Activated CD8-positive, alpha-beta memory T cell treated with anti-CD3 and anti-CD28 coated beads for 36 hours (primary cell): ENCODE data around the gene GBF1. TPM values are rescaled to one million over a fixed set of nuclear protein-coding genes. Genes with fewer than 3 reads are reported as not detected.

Source experiments
- CTCF ChIA-PET: fragments of 350-600 bp; sonication (Branson Sonifier 250); formaldehyde crosslinking; loops from one replicate; lab custom pipeline; 2021; ENCODE audit warnings: antibody characterized with exemption; lab: Charles Lee
- POLR2A ChIA-PET: fragments of 350-600 bp; sonication (Branson Sonifier 250); formaldehyde crosslinking; loops from one replicate; lab custom pipeline; 2021; ENCODE audit warnings: antibody characterized with exemption; lab: Charles Lee
- total RNA-seq, 2 experiments: library from RNA; stranded (reverse); gene quantifications; one replicate each; pipeline ENCODE4 v1.2.3, GENCODE V29; 2021

GBF1 gene
- total RNA-seq, 2 experiments from 2014 or later = 34.9 to 36.1 TPM

GRCh38 chr10:102394801-102395399 lies 149.6 kb downstream of the GBF1 start:
- ChIA-PET CTCF (interaction anchor here (0.6 to 8.4 kb wide), 14 partner anchors 9 to 226 kb away, joined by 3 to 52 read pairs (median 6); partner anchors contain the start of genes C10orf95, CUEDC2 and FBXL15), POLR2A (interaction anchor here (1.2 to 2.9 kb wide), 7 partner anchors 10 to 252 kb away, joined by 4 to 23 read pairs (median 9); partner anchors contain the start of genes C10orf95 and FBXL15)

GRCh38 chr10:102395400-102396316 lies 150.3 kb downstream of the GBF1 start, which contains the start of gene NFKB2:
NFKB2 (plus strand) TSS chr10:102395705; CDS start chr10:102395960, 255 bp downstream.
- CTCF ChIA-PET = interaction anchor here (0.9 to 8.4 kb wide), 11 partner anchors 9 to 226 kb away, joined by 3 to 52 read pairs (median 6); partner anchors contain the start of genes C10orf95, CUEDC2 and FBXL15
- POLR2A ChIA-PET = interaction anchor here (0.6 to 2.9 kb wide), 12 partner anchors 10 to 251 kb away, joined by 3 to 23 read pairs (median 6); partner anchors contain the start of genes C10orf95 and FBXL15

GRCh38 chr10:102396317-102396650 lies 151.0 kb downstream of the GBF1 start:
- POLR2A ChIA-PET = interaction anchor here (1.1 to 2.9 kb wide), 4 partner anchors 15 to 249 kb away, joined by 4 to 23 read pairs (median 4); partner anchors contain the start of gene C10orf95
- CTCF ChIA-PET = interaction anchor here (1.1 to 8.4 kb wide), 5 partner anchors 25 to 227 kb away, joined by 3 to 52 read pairs (median 18); partner anchors contain the start of genes C10orf95, CUEDC2 and FBXL15

- POLR2A ChIA-PET = interaction anchor here (1.4 kb wide), 1 partner anchor 245 kb away, joined by 4 read pairs; no protein-coding TSS in a partner anchor
- CTCF ChIA-PET = interaction anchor here (0.6 to 8.4 kb wide), 2 partner anchors 42 to 55 kb away, joined by 4 to 52 read pairs; partner anchors contain the start of gene C10orf95
These were observed 151.4 kb downstream of the GBF1 start for GRCh38 chr10:102396730-102397151.

- CTCF ChIA-PET = interaction anchor here (0.6 to 8.4 kb wide), 4 partner anchors 43 to 166 kb away, joined by 4 to 52 read pairs (median 22); partner anchors contain the start of gene C10orf95
- POLR2A ChIA-PET = interaction anchor here (0.5 to 1.2 kb wide), 3 partner anchors 9 to 33 kb away, joined by 3 to 9 read pairs (median 4); no protein-coding TSS in a partner anchor
These were observed 152.2 kb downstream of the GBF1 start for GRCh38 chr10:102397222-102398171.

GRCh38 chr10:102398172-102399020 lies 153.1 kb downstream of the GBF1 start:
- POLR2A ChIA-PET = interaction anchor here (0.5 to 1.3 kb wide), 7 partner anchors 8 to 167 kb away, joined by 3 to 8 read pairs (median 4); partner anchors contain the start of gene CUEDC2
- CTCF ChIA-PET = interaction anchor here (0.7 to 8.4 kb wide), 16 partner anchors 14 to 217 kb away, joined by 3 to 52 read pairs (median 6); partner anchors contain the start of genes C10orf95, CUEDC2, FBXL15 and GBF1

GRCh38 chr10:102399217-102400021 lies 154.1 kb downstream of the GBF1 start:
- ChIA-PET CTCF (interaction anchor here (0.6 to 8.4 kb wide), 31 partner anchors 8 to 285 kb away, joined by 3 to 52 read pairs (median 4); partner anchors contain the start of genes C10orf95, CUEDC2, FBXL15 and GBF1), POLR2A (interaction anchor here (0.6 to 1.3 kb wide), 7 partner anchors 28 to 168 kb away, joined by 3 to 8 read pairs (median 4); partner anchors contain the start of gene CUEDC2)

- POLR2A ChIA-PET = interaction anchor here (0.9 to 1.3 kb wide), 4 partner anchors 9 to 51 kb away, joined by 3 to 4 read pairs (median 4); no protein-coding TSS in a partner anchor
These were observed 154.7 kb downstream of the GBF1 start for GRCh38 chr10:102400076-102400475.

GRCh38 chr10:102400598-102401341 lies 155.4 kb downstream of the GBF1 start:
- POLR2A ChIA-PET = interaction anchor here (0.9 kb wide), 2 partner anchors 9 to 50 kb away, joined by 3 read pairs; no protein-coding TSS in a partner anchor
- CTCF ChIA-PET = interaction anchor here (0.6 to 8.4 kb wide), 12 partner anchors 12 to 393 kb away, joined by 3 to 52 read pairs (median 5); partner anchors contain the start of genes ACTR1A, C10orf95 and FBXL15

More at GRCh38 chr10:102400076-102400475, 154.7 kb downstream of the GBF1 start:
- CTCF ChIA-PET = interaction anchor here (0.6 to 8.4 kb wide), 21 partner anchors 7 to 285 kb away, joined by 3 to 52 read pairs (median 5); partner anchors contain the start of genes ACTR1A, C10orf95 and FBXL15

GRCh38 chr10:102401342-102401654 lies 156.0 kb downstream of the GBF1 start:
- POLR2A ChIA-PET = no interaction called here
- CTCF ChIA-PET = interaction anchor here (0.6 to 8.4 kb wide), 5 partner anchors 11 to 394 kb away, joined by 3 to 52 read pairs (median 18); partner anchors contain the start of gene C10orf95

GRCh38 chr10:102401735-102402511 lies 156.6 kb downstream of the GBF1 start:
- POLR2A ChIA-PET = interaction anchor here (0.6 kb wide), 1 partner anchor 48 kb away, joined by 3 read pairs; no protein-coding TSS in a partner anchor
- CTCF ChIA-PET = interaction anchor here (0.6 to 8.4 kb wide), 3 partner anchors 11 to 394 kb away, joined by 4 to 52 read pairs (median 18); partner anchors contain the start of gene C10orf95

- ChIA-PET POLR2A (no interaction called here), CTCF (interaction anchor here (1.1 to 3.1 kb wide), 2 partner anchors 10 to 19 kb away, joined by 3 to 23 read pairs; partner anchors contain the start of gene FBXL15)
These were observed 157.2 kb downstream of the GBF1 start for GRCh38 chr10:102402512-102402896.

- ChIA-PET CTCF (interaction anchor here (0.6 to 3.1 kb wide), 4 partner anchors 9 to 260 kb away, joined by 3 to 23 read pairs (median 4); partner anchors contain the start of gene FBXL15), POLR2A (interaction anchor here (0.8 to 1.0 kb wide), 2 partner anchors 9 to 49 kb away, joined by 3 to 6 read pairs; partner anchors contain the start of gene C10orf95)
These were observed 157.8 kb downstream of the GBF1 start for GRCh38 chr10:102403115-102403514.
